ENCODE results near the gene COL1A2.

- TF ChIP-seq CTCF (conservative IDR thresholded peaks at IDR 0.05; ENCODE audit: low read length): no peak
- no peak for TF ChIP-seq EZH2phosphoT487 (IDR thresholded peaks at IDR 0.05; ENCODE audit: borderline replicate concordance)
These were observed 14.4 kb upstream of the COL1A2 start for GRCh38 chr7:94380264-94380663.
